Activated CD4-positive, alpha-beta T cell treated with anti-CD3 and anti-CD28 coated beads, Interleukin-2, amount 50 U/mL, for 4 hours (primary cell): ENCODE data around the gene NEU2.
"Not testable (repeated sequence)": the region's sequence is repeated elsewhere in the genome, so short reads cannot be mapped to it uniquely, and the experiment has no call there.

Experiments used
- DNase-seq, 2 experiments: peaks; one replicate each; pipeline ENCODE4 v3.0.0-alpha.2; 2020

NEU2 gene

GRCh38 chr2:233010569-233011267, 21.8 kb upstream of the NEU2 start:
- no peak for DNase-seq

- no peak for DNase-seq
These were observed 21.2 kb upstream of the NEU2 start for GRCh38 chr2:233011268-233011650.

GRCh38 chr2:233011702-233012131, 20.8 kb upstream of the NEU2 start:
- no peak for DNase-seq

DNA sequence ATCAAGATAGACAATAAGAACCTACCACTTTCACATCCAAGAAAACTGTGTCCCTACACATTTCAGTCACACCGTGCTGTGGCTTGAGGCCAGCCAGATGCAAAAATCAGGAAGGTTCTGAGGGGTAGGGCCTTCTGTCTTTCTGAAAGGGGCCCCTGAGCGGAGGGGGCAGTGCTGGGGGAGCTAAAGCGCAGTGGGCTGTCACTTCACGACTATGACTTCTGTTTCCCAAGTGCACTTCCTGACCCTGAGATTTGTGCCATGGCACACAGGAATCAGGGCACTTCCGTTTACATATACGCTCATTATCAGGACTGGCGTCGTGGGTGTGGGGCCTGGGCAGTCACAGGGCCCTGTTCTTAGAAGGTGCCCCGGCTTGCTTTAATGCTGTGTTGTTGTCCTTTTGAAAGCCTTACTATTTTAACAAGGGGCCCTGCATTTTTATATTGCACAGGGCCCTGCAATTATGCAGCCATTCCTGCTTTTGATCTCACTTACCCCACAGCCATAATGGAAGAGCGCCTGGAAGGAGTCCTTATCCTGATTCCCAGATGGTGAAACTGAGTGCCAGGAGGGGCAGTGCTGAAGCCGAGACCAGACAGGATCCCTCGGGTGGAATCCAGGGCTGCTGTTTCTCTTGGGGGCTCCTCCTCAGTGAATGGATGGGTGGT, 20.0 kb upstream of the NEU2 start:
- no peak for DNase-seq

DNA sequence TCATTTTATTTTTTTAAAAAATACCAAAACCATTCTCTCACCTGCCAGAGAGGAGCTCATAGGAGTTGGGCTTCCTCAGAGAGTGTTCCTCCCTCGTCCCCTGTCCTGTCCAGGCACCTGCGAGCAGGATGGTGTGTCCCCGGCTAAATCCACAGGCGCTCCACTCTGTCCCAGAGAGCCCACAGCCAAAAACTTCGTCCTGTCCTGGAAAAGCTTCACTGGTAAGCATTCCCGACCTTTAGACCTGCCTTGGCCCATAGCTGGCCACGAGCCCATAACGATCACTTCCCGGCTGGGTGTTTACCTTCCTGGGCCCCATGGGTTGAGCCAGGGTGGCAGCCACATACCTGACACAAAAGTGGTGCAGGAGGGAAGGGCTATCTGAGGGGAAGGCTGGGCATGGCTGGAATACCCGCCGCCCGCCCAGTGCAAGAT, 19.4 kb upstream of the NEU2 start, which contains the start of gene NGEF:
Gene NGEF, minus strand, starts transcription at position 230 of the 435 bp plus-strand sequence. CDS start 38,366 bp downstream, outside the sequence.
- no peak for DNase-seq

- no peak for DNase-seq
These were observed 18.8 kb upstream of the NEU2 start for GRCh38 chr2:233013650-233014049.

- no peak for DNase-seq
These were observed 17.3 kb upstream of the NEU2 start for GRCh38 chr2:233015019-233015645.

DNA sequence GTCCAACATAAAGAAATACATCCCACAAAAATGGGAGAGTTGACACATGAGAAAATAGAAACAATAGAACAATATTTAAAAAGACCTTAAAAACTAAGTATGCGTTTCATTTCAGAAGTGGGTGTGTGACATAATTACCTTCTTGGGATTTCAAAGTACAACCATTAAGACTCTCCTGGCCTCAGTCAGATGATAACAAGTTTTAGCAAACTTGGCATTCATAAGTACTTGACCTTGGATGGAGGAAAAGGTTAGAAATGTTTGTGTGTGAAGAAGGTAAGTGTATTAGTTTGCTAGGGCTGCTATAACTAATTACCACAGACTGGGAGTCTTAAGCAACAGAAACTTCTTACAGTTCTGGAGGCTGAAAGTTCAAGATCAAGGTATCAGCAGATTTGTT, 14.5 kb upstream of the NEU2 start:
- no peak for DNase-seq

DNA sequence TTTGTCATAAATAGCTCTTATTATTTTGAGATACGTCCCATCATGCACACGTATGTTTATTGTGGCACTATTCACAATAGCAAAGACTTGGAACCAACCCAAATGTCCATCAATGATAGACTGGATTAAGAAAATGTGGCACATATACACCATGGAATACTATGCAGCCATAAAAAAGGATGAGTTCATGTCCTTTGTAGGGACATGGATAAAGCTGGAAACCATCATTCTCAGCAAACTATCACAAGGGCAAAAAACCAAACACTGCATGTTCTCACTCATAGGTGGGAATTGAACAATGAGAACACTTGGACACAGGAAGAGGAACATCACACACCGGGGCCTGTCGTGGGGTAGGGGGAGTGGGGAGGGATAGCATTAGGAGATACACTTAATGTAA, 12.9 kb upstream of the NEU2 start:
- DNase-seq, result not testable (repeated sequence)

GRCh38 chr2:233020454-233020853, 12.0 kb upstream of the NEU2 start:
- no peak for DNase-seq

DNA sequence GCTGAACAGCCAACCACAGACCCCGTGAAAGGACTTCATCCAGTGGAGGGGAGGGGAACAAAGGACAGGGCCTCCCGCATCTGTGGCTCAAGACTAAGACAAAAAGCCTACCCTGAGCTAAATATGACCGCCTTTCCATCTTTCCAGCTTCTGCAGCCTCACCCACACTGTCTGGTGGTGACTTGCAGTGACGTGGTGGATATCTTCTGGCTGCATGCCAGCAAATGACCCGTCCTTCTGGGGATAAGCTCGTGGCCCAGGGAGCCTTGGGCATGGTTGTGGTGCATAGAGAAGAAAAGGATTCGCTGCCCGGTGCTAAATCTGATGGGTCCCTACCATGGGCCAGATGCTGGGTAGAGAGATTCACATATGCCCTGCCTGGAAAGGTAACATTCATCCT, 10.7 kb upstream of the NEU2 start:
- no peak for DNase-seq

DNA sequence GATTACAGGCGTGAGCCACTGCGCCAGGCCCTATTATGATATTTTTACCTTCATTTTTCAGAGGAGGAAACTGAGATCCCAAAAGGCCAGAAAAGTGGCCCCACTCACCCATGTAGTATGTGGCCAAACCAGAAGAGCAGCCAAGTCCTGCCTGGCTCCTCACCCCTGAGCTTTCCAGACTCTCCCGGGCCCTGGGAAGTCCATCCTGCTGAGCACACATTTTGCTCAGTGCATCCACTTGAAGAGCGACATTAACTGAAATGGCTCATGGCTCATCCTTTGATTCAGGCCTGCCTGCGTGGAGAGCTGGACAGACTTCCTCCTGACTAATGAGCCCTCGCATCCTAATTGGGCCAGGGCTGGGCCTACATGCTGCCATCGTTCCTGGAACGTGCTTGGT, 9.9 kb upstream of the NEU2 start:
- DNase-seq, result no peak

- DNase-seq, result no peak
These were observed 9.3 kb upstream of the NEU2 start for GRCh38 chr2:233023007-233023760.

DNA sequence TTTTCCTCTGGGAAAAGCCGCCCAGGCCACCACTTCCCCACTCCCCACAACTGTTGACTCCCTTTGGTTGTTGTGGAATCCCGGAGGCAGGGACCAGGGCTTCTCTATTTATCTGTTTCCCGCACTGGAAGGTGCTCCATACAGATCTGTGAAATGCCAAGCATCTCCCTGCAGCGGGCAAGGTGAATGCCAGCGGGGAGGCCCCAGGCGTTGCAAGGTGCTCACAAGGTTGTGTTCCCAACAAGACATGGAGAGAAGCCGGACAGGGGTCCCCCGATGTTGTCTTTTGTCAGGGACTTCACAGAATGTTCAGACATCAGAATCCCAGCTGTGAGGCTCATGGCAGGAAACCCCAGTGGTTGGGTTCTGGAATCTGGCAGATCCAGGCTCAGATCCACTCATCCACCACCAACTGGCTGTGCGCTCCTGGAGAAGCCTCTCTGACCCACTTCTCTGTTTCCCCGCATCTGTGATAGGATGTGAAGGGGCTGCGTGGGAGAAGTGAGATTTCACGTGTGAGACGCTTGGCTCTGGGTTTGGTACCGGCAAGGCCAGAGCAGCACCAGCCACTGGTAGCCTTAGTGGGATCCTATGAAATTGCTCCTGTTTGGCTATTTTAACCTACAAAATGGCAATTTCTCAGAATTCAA, 8.6 kb upstream of the NEU2 start:
- DNase-seq, result no peak

GRCh38 chr2:233025706-233026105, 6.8 kb upstream of the NEU2 start:
- no peak for DNase-seq

- DNase-seq, result no peak
These were observed 6.2 kb upstream of the NEU2 start for GRCh38 chr2:233026198-233026813.

GRCh38 chr2:233029321-233029720, 3.2 kb upstream of the NEU2 start:
- DNase-seq, result no peak

GRCh38 chr2:233031556-233032500, 644 bp upstream of the NEU2 start:
- DNase-seq, result no peak

GRCh38 chr2:233033672-233034071, 1.2 kb downstream of the NEU2 start:
- DNase-seq, result no peak

GRCh38 chr2:233034091-233034882, 1.8 kb downstream of the NEU2 start:
- DNase-seq, result no peak
